ENCODE results near the gene CAD.

GRCh38 chr2:27220091-27220490 is 2.9 kb downstream of the CAD start:
- no peak for TF ChIP-seq POLR2A (IDR thresholded peaks at IDR 0.05; ENCODE audit: low read length)
- TF ChIP-seq GATA1 (IDR thresholded peaks at IDR 0.05; ENCODE audit: low read depth, low read length) = no peak

Data from erythroblast (primary cell).